Activated T-cell treated with anti-CD3 and anti-CD28 coated beads, Interleukin-2, amount 50 U/mL, for 24 hours (primary cell): ENCODE data around the gene EFCC1.
A peak's percentile ranks its signal among the peaks of the same experiment; 100 is the strongest.

Experiments used
- DNase-seq: peaks from one replicate; pipeline ENCODE4 v3.0.0-alpha.2; 2020
- H3K27ac Mint-ChIP-seq: 2 replicates; pipeline ENCODE4 v1.8.0; 2020; ENCODE audit warnings: mild to moderate bottlenecking, mixed read lengths
- H3K27me3 Mint-ChIP-seq: 2 replicates; pipeline ENCODE4 v1.8.0; 2020; ENCODE audit warnings: mixed read lengths
- H3K36me3 Mint-ChIP-seq: 2 replicates; pipeline ENCODE4 v1.8.0; 2020; ENCODE audit warnings: low read depth, mixed read lengths
- H3K4me1 Mint-ChIP-seq: 2 replicates; pipeline ENCODE4 v1.8.0; 2020; ENCODE audit warnings: low read depth, mixed read lengths
- H3K4me3 Mint-ChIP-seq: 2 replicates; pipeline ENCODE4 v1.8.0; 2020; ENCODE audit warnings: mild to moderate bottlenecking, moderate library complexity, mixed read lengths
- H3K9me3 Mint-ChIP-seq: 2 replicates; pipeline ENCODE4 v1.8.0; 2020; ENCODE audit warnings: mixed read lengths

The EFCC1 gene

DNA sequence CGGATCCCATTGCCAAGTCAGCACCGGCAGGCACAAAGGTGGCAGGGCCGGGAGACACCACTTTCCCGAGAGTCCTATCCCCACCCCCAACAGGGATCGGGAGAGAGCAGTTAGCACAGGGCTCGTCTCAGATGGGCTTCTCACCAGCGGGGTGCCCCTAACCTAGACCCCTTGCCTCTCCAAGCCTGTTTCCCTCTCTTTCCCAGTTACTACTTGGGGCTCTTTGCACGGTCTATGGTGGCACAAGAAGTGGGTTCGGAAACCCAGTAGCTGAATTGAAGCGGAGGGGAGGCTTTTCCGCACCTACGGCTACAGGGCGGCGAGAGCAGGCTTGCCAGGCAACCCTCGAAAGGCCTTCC is 383 bp upstream of the EFCC1 start:
- no peak for DNase-seq
- Mint-ChIP-seq H3K4me3 (peak overlapping the region; percentile 73), H3K9me3 (no peaks in the 10 kb centered on the region), H3K27ac (no peak overlapping the region), H3K27me3 (peaks cover 30% of the 10 kb centered on the region), H3K4me1 (peaks cover 36% of the 10 kb centered on the region), H3K36me3 (no peaks in the 10 kb centered on the region)

DNA sequence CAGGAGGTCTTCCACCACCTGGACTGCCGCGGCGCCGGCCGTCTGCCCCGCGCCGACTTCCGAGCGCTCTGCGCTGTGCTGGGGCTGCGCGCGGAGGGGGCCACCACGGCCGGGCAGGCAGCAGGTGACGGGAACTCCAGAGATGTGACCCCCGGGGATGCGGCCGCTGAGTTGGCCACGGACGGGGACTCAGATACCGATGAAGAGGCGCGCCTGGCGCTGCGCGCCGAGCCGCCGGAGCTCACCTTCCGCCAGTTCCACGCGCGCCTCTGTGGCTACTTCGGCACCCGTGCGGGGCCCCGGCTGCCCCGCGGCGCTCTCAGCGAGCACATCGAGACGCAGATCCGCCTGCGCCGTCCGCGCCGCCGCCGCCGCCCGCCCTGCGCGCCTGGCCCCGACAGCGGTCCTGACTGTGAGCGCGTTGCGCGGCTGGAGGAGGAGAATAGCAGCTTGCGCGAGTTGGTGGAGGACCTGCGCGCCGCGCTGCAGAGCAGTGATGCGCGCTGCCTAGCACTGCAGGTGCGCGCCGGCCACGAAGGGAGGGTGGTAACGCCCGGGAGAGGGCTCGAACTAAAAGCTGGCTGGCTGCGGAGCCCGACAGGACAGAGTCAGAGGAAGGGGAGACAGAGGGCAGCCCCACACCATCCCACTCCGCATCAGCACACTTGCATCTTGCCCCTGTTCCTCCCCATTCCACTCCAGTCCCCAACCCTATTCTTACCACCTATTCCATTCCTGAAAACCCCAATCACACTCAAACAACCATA is 885 bp downstream of the EFCC1 start:
- peaks cover 30% of the 10 kb centered on the region for H3K27me3 Mint-ChIP-seq
- H3K36me3 Mint-ChIP-seq = no peaks in the 10 kb centered on the region
- DNase-seq = peak; percentile 68
- H3K9me3 Mint-ChIP-seq = no peaks in the 10 kb centered on the region
- H3K4me1 Mint-ChIP-seq = peaks cover 34% of the 10 kb centered on the region
- no peak overlapping the region for H3K27ac Mint-ChIP-seq
- H3K4me3 Mint-ChIP-seq = peak overlapping the region; percentile 73

GRCh38 chr3:129002573-129003569 is 1.8 kb downstream of the EFCC1 start:
- DNase-seq = no peak
- Mint-ChIP-seq H3K27ac (no peak overlapping the region), H3K4me1 (peaks cover 34% of the 10 kb centered on the region), H3K9me3 (no peaks in the 10 kb centered on the region), H3K36me3 (no peaks in the 10 kb centered on the region), H3K27me3 (peaks cover 30% of the 10 kb centered on the region), H3K4me3 (peak overlapping the region; percentile 73)

DNA sequence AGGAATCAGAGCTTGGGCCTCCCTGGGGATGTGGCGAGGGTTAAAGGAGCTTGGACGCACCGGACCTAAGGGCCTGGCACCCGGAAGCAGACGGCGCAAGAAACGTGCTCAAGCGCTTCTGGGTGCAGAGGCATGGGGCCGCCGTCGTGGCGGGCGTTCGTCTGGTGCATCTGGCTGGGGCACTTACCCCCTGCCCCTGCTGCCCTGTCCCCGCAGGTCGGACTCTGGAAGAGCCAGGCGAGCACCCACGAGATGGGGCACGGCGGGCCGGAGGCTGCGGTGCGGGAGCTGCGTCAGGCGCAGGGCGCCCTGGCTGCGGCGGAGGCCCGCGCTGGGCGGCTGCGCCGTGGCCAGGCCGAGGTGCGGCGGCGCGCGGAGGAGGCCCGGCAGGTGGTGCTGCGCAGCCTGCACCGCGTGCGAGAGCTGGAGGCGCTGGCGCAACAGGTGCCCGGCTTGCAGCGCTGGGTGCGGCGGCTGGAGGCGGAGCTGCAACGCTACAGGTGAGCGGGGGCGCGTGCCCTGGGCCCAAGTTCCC is 2.5 kb downstream of the EFCC1 start:
- DNase-seq = peak; percentile 71
- peaks cover 34% of the 10 kb centered on the region for H3K4me1 Mint-ChIP-seq
- H3K36me3 Mint-ChIP-seq = no peaks in the 10 kb centered on the region
- H3K9me3 Mint-ChIP-seq = no peaks in the 10 kb centered on the region
- H3K4me3 Mint-ChIP-seq = peak overlapping the region; percentile 15
- H3K27me3 Mint-ChIP-seq = peaks cover 30% of the 10 kb centered on the region
- H3K27ac Mint-ChIP-seq = no peak overlapping the region

GRCh38 chr3:129004639-129005295 is 3.7 kb downstream of the EFCC1 start:
- Mint-ChIP-seq H3K27me3 (peaks cover 30% of the 10 kb centered on the region), H3K9me3 (no peaks in the 10 kb centered on the region)

GRCh38 chr3:129005526-129006303 is 4.6 kb downstream of the EFCC1 start:
- DNase-seq = no peak
- Mint-ChIP-seq H3K27ac (no peak overlapping the region), H3K4me3 (no peak overlapping the region), H3K36me3 (no peaks in the 10 kb centered on the region), H3K27me3 (peaks cover 20% of the 10 kb centered on the region), H3K4me1 (peaks cover 27% of the 10 kb centered on the region), H3K9me3 (no peaks in the 10 kb centered on the region)

More at GRCh38 chr3:129004639-129005295, 3.7 kb downstream of the EFCC1 start:
- Mint-ChIP-seq H3K4me3 (no peak overlapping the region), H3K27ac (no peak overlapping the region), H3K4me1 (peaks cover 29% of the 10 kb centered on the region), H3K36me3 (no peaks in the 10 kb centered on the region)
- no peak for DNase-seq

GRCh38 chr3:129006864-129007263 is 5.8 kb downstream of the EFCC1 start:
- Mint-ChIP-seq H3K36me3 (no peaks in the 10 kb centered on the region), H3K9me3 (no peaks in the 10 kb centered on the region), H3K27me3 (peaks cover 16% of the 10 kb centered on the region), H3K4me3 (no peak overlapping the region), H3K4me1 (peaks cover 27% of the 10 kb centered on the region), H3K27ac (no peak overlapping the region)
- no peak for DNase-seq

GRCh38 chr3:129007792-129008191 is 6.7 kb downstream of the EFCC1 start:
- Mint-ChIP-seq H3K4me1 (peaks cover 19% of the 10 kb centered on the region), H3K27me3 (peaks cover 8% of the 10 kb centered on the region), H3K27ac (no peak overlapping the region), H3K36me3 (no peaks in the 10 kb centered on the region), H3K4me3 (no peak overlapping the region), H3K9me3 (no peaks in the 10 kb centered on the region)
- no peak for DNase-seq

- H3K36me3 Mint-ChIP-seq = no peaks in the 10 kb centered on the region
- peaks cover 13% of the 10 kb centered on the region for H3K4me1 Mint-ChIP-seq
- H3K9me3 Mint-ChIP-seq = no peaks in the 10 kb centered on the region
- no peak overlapping the region for H3K27ac Mint-ChIP-seq
- no peak overlapping the region for H3K4me3 Mint-ChIP-seq
- DNase-seq = no peak
- no peaks in the 10 kb centered on the region for H3K27me3 Mint-ChIP-seq
Measured at GRCh38 chr3:129009266-129009665, 8.2 kb downstream of the EFCC1 start.

DNA sequence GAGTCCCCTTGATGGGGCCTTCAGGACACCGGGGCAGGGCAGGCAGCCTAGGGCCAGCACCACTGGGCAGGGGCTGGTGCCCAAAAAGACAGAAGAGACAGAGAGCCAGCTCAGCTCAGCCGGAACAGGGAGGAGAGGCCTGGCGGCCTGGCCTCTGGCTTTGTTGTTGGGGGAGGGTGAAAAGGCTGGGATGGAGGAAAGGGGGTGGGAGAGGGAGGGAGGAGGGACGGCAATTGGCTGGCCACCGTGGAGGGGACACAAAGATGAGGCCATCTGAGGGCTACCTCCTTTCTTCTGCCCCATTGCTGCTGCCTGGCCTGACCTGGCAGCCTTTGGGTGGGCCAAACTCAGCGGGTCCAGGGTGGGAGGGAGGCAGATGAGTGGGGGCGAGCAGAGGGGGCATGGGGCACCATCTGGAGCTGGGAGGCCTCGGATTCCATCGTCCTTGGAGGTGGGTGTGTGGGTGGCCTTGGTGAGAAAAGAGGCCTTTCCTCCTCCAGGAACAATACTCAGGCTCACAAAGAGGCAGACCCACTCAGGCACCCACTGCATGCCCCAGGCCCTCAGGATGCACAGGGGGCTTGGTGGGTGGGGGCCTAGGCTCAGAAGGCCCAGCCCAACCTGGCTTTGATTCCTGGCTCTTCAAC is 9.3 kb downstream of the EFCC1 start:
- peaks cover 18% of the 10 kb centered on the region for H3K4me1 Mint-ChIP-seq
- H3K27me3 Mint-ChIP-seq = no peaks in the 10 kb centered on the region
- peak overlapping the region; percentile 58 for H3K27ac Mint-ChIP-seq
- no peak overlapping the region for H3K4me3 Mint-ChIP-seq
- no peaks in the 10 kb centered on the region for H3K36me3 Mint-ChIP-seq
- DNase-seq = no peak
- no peaks in the 10 kb centered on the region for H3K9me3 Mint-ChIP-seq

GRCh38 chr3:129013491-129013891 is 12.4 kb downstream of the EFCC1 start:
- H3K27me3 Mint-ChIP-seq = no peaks in the 10 kb centered on the region
- no peak overlapping the region for H3K4me3 Mint-ChIP-seq
- H3K27ac Mint-ChIP-seq = no peak overlapping the region
- H3K4me1 Mint-ChIP-seq = peaks cover 39% of the 10 kb centered on the region
- no peak for DNase-seq
- no peaks in the 10 kb centered on the region for H3K9me3 Mint-ChIP-seq
- H3K36me3 Mint-ChIP-seq = no peaks in the 10 kb centered on the region

GRCh38 chr3:129014148-129014547 is 13.0 kb downstream of the EFCC1 start:
- Mint-ChIP-seq H3K4me3 (no peak overlapping the region), H3K4me1 (peaks cover 39% of the 10 kb centered on the region), H3K36me3 (no peaks in the 10 kb centered on the region), H3K27ac (no peak overlapping the region), H3K27me3 (no peaks in the 10 kb centered on the region), H3K9me3 (no peaks in the 10 kb centered on the region)
- no peak for DNase-seq

DNA sequence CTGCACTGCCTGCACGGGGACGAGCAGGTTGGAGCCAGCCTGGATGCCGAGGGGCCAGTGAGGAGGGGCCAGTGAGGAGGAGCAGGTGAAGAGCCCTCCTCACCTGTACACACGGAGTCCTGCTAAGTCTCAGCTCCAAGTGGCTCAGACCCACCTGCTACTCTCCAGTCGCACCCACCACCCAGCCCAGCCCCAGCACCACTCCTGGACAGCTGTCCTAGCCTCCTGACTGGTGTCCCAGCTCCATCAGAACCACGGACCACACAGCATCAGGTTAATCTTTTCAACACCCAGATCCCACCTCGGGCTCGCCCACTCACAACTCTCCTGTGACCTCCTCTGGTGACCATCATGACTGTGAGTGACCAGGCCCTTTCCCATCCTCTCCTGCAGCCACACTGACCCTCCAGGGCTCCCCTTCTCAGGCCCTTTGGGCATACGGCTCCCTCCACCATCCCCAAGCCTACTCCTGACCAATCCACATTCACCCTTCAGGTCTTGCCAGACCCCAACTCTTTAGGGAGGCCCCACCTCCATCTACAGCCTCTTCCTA is 13.8 kb downstream of the EFCC1 start:
- Mint-ChIP-seq H3K27me3 (no peaks in the 10 kb centered on the region), H3K4me1 (peaks cover 39% of the 10 kb centered on the region), H3K36me3 (no peaks in the 10 kb centered on the region), H3K4me3 (no peak overlapping the region), H3K27ac (peak overlapping the region; percentile 97), H3K9me3 (no peaks in the 10 kb centered on the region)
- DNase-seq = no peak
